ENCODE measurements around the gene TMEM116.
"Not testable (repeated sequence)": the region's sequence is repeated elsewhere in the genome, so short reads cannot be mapped to it uniquely, and the experiment has no call there.

TMEM116 gene

DNA sequence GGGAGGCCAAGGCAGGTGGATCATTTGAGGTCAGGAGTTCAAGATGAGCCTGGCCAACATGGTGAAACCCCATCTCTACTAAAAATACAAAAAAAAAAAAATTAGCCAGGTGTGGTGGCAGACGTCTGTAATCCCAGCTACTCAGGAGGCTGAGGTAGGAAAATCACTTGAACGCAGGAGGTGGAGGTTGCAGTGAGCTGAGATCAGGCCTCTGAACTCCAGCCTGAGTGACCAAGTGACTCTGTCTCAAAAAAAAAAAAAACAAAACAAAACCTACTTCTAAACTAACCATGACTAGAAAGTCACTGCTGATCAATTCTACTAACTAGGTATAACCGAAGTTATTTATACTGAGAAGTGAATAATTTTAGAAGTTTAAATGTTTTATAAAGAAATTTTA lies 3.4 kb downstream of the TMEM116 start:
- not testable (repeated sequence) for DNase-seq (ENCODE audit: low read depth, low spot score)

DNA sequence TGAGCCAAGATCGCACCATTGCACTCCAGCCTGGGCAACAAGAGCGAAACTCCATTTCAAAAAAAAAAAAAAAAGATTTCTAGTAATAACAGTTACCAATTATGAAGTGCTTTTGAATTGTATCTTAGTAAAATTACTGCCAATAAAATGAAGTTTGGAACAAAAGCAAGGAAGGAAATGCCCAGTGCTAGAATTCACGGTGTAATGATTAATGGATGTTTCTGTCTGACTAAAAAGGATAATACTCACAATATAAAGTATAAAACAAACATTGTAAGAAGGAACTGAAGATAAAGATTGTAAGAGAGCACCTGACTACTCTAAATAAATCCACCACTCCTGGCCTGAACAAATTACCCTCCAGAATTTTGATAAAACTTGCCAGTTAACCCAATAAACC lies 4.0 kb downstream of the TMEM116 start:
- no peak for DNase-seq (ENCODE audit: low read depth, low spot score)

DNA sequence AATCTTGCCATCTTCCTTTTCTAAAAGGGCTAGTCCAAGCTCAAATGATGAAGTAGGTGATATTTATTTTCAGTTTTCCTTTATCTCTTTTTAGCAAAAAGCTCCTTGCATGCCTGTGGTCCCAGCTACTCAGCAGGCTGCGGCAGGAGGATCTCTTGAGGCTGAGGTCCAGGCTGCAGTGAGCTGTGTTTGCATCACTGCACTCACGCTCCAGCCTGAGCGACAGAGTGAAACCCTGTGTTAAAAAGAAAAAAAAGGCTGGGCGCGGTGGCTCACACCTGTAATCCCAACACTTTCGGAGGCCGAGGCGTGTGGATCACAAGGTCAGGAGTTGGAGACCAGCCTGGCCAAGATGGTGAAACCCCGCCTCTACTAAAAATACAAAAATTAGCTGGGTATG lies 5.0 kb downstream of the TMEM116 start:
- DNase-seq (ENCODE audit: low read depth, low spot score) = no peak

DNA sequence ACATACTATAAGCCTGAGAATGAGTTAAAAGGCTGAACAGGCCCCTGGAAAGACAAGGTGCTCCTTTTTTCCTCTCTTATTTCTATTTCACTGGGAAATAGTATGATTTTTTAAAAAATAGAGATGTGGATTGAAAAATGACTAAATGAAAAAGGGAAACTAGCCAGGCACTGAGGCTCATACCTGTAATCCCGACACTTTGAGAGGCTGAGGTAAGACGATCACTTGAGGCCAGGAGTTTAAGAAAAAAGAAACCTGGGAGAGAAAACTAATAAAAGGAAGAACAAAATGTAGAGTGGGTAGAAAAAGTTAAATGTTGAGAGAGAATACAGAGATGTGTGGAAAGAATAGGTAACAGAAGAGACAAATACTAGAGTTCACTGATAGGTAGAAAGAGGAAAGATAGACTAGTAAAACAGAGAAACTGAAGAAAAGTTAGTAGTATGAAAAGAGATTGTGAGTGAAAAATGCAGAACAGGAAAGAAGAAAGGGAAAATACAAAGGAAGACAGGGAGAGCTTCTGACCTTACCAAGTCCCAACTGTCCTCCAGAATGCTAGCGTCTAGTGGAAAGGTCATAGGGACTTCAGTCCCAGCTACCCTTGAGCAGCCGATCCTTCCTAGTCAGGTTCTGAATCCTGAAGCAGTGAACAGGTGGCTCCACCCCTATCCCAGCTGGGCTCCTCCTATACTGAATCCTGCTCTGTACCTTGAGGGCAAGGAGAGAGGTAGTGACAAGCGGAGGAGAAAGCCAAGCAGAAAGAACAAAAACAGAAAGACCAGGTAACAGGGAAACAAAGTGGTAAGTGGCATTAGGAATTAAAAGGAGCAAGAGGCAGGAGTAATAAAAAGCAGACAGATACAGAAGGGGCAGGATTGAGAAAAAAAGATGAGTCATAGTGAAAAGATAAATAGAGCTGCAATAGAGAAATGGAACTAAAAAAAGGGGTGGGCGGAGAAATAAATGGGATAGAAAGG lies 7.3 kb downstream of the TMEM116 start:
- DNase-seq (ENCODE audit: low read depth, low spot score) = no peak

DNA sequence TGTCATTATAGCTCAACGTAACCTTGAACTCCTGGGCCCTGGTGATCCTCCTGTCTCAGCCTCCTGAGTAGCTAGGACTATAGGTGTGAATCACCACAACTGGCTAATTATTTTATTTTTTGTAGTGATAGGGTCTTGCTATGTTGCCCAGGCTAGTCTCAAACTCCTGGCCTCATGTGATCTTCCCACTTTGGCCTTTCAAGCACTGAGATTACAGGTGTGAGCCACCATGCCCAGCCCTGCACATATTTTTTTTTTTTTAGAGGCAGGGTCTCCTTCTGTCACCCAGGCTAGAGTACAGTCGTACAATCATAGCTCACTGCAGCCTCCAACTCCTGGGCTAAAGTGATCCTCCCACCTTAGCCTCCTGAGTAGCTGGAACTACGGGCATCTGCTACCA lies 8.9 kb downstream of the TMEM116 start:
- DNase-seq (ENCODE audit: low read depth, low spot score) = no peak

DNA sequence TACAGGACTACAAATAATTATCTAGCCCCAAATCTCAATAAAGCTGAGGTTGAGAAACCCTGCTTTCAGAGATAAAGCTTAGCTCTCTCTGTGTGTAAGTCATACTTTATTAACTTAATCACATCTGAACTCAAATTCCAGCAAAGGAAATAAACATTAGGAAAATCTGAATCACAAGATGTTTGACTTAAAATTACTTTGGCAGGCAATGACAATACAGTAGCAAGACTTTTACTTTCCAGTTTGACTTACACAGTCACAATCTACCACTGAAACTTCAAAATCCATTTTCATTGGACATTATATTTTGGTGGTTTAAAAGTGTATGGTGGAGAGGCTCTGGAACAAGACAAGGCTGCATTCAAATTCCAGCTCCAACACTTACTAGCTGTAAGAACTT lies 11.4 kb downstream of the TMEM116 start:
- DNase-seq (ENCODE audit: low read depth, low spot score) = no peak

DNA sequence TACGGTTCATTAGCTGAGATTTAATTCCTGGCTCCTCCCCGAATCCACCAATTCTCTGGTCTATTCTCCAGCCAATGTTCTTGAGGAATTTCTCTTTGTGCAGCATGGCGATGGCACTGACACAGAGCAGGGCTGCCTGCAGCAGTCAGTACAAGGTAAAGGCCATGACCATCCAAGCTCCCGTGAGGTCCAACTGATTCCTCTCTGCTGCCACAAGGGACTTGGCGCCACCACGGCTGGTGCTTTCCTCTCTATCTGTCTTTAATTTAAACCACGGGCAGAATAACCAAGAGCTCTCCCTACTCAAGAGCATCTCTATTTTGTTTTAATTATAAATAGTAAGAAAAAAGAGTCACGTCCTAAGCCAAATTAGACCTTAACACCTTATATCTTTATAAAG lies 12.1 kb downstream of the TMEM116 start:
- DNase-seq (ENCODE audit: low read depth, low spot score) = no peak

DNA sequence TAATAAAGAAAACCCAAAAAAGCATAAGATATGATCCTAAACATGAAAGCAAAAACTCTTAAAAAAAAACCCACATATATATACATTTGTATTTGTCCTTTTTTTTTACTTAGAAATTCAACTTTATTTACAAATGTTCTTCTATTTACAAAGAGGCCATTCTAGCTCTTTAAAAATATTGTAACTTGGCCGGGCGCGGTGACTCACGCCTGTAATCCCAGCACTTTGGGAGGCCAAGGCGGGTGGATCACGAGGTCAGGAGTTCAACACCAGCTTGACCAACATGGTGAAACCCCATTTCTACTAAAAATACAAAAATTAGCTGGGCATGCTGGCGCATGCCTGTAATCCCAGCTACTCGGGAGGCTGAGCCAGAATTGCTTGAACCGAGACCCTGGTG lies 13.8 kb downstream of the TMEM116 start:
- not testable (repeated sequence) for DNase-seq (ENCODE audit: low read depth, low spot score)

DNA sequence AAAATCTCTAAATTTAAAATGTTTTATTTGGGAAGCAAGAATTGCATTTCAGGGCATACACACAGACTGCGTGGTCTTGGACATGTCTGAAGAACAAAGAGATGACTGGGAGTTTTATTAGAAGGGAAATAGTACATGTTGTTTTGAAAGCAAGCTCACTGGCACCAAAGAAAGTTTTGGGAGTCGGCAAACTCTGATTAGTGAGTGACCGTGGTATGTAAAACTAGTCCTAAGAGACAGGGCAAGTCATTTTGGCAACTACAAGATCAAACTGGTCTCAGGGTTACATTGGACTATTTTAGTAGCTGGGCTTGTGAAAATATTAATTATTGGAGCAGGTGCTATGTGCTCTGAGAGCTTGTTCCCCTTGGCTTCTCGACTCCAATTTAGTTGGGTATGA lies 14.9 kb downstream of the TMEM116 start:
- no peak for DNase-seq (ENCODE audit: low read depth, low spot score)

DNA sequence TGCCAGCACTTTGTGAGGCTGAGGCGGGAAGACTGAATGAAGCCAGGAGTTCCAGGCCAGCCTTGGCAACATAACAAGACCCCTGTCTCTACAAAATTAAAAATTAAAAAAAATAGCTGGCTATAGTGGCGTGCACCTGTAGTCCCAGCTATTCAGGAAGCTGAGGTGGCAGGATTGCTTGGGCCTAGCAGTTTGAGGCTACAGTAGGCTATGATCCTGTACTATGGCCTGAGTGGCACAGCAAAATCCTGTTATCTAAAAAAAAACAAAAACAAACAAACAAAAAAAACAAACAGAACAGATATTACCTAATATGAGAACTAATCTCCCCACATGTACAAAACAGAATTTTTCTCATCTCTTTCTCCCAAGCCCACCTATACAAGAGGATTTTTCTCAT lies 15.7 kb downstream of the TMEM116 start:
- no peak for DNase-seq (ENCODE audit: low read depth, low spot score)

DNA sequence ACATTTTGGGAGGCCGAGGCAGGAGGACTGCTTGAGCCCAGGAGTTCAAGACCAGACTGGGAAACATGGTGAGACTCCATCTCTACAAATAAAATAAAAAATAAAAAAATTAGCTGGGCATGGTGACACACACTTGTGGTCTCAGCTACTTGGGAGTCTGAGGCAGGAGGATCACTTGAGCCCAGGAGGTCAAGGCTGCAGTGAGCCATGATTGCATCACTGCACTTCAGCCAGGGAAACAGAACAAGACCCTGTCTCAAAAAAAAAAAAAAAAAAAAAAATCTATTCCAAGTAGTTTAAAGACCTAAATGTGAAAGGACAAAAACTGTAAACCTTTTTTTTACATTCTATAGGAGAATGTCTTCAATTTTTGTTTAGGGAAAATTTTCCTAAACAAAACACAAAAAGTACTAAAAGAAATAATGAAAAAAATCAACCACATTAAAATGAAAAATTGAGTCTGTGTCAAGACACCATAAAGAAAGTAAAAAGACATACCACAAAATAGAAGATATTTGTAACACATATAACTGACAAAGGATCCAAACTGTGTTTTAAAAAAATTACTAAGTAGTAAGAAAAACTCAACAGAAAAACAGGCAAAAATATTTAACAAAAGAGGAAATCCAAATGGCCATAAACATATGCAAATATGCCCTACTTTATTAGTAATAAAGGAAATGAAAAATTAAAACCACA lies 17.0 kb downstream of the TMEM116 start:
- no peak for DNase-seq (ENCODE audit: low read depth, low spot score)

DNA sequence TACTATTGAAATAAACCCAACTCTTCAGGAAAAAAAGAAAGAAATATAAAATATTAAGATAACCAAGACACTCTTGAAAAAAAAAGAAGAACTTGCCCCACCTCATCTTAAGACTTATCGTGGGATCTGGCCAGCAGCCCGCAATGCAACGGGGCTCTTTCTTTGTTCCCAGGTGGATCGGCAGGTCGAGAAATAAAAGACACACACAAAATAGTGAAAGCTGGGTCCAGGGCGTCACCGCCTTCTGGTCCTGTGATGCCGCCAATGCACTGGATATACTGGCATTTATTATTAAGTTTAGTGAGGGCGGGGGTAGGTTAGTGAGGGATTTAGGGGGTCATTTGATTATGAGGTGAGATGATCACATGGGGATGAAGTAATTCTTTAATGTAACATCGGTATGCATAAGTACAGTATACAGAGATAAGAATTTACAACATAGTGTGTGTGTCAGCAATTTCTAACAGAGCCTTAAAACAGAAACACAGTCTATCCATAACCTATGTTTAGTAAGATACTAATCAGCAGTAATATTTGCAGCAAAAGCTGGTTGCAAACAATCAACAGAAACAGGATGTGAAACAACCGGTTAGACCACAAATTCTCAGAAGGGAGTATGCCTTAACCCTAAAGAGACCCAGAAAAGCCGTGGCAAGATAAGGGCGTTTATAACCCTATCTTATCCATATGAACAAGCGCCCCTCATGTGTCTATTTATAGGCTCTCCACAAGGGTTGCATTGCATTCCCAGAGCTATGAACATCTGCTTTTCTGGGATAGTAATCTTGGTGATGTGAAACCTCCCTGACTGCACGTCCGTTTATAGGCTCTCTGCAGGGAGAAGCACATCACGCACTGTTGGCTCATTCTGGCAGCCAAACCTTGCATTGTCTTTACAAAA lies 18.5 kb downstream of the TMEM116 start:
- not testable (repeated sequence) for DNase-seq (ENCODE audit: low read depth, low spot score)

DNA sequence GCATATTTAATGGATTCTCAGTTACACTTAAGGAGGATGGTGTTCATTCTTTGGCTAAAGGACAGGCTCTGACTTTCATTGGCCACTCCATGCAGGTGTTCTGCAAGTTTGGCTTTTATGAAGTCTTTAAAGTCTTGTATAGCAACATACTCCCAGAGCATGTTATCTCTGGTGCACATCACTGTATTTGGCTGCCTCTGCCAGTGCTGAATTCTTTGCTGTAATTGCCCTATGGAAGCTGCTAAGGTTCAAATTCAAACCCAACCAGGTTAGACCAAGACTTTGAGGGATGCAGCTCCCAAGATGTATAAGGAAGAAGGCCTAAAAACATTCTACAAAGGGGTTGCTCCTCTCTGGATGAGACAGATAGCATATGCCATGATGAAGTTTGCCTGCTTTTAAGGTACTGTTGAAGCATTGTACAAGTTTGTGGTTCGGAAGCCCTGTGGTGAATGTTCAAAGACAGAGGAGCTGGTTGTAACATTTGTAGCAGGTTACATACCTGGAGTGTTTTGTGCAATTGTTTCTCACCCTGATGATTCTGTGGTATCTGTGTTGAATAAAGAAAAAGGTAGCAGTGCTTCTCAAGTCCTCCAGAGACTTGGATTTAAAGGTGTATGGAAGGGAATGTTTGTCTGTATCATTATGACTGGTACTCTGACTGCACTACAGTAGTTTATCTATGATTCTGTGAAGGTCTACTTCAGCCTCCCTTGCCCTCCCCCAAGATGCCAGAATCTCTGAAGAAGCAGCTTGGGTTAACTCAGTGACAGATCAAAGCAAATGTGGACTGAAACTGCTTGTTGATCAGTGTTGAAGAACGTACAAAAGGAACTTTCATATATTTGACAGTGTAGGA lies 19.4 kb downstream of the TMEM116 start:
- DNase-seq (ENCODE audit: low read depth, low spot score) = no peak

DNA sequence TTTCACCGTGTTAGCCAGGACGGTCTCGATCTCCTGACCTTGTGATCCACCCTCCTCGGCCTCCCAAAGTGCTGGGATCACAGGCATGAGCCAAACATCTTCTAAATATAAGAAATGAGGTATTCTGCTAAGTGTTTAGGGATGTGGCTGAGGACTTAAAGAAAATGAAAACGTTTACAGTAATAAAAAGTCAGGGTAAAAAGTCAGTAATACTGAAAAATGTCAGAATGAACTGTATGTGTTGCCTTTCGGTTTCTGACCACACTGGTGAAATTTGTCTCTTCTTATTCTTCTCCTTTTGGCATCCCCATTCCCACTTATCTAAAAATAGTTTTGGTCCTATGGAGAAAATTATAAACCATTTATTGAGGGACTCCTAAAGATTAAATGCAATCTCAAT lies 20.5 kb downstream of the TMEM116 start:
- DNase-seq (ENCODE audit: low read depth, low spot score) = no peak

DNA sequence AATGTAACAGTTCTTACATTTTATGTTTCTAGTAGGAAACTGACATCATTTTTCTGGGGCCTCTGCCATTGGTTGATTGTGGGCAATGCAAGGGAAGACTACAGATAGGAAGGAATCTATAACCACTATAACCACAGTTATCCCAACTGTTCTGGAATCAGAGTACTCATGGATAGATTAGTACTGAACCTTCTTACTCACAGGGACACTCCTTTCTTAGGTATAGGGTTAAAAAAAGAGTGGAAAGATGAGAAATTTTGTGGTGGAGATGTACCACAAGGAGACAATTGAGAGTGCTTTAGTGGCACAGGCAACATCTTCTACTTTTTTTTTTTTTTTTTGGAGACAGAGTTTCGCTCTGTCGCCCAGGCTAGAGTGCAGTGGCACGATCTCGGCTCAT lies 21.0 kb downstream of the TMEM116 start:
- DNase-seq (ENCODE audit: low read depth, low spot score) = no peak

DNA sequence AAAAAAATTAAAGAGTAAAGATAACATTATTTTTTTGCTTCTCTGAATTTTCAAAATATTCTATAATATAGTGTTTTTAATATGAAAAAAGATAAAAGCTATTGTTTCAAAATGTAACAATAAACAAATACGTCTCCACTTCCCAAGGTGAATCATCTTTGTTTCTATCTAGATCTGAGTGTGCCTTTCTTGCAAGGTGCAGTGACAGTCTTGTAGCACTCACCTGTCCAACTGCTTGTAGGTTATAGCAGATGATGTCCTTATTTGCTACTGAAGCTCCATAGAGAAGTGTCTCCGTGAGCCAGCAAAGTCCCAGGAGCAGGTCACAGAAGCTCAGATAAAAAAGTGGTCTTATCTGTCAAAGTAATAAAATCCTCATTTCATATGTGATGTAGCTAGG lies 21.4 kb downstream of the TMEM116 start:
- DNase-seq (ENCODE audit: low read depth, low spot score) = no peak

DNA sequence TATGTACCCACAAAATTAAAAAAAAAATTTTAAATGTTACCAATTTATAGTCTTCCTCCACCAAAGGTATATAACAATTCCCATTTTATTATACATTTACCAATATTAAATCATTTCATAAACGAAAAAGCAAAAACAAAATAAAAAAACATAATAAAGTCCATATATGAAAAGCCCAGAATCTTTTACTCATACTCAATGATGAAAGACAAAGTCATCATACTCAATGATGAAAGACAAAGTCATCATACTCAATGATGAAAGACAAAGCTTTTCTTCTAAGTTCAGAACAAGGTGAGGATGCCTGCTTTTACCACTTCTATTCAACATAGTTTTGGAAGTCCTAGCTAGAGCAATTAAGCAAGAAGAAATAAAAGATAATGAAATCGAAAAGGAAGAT lies 28.1 kb downstream of the TMEM116 start:
- DNase-seq (ENCODE audit: low read depth, low spot score) = no peak

DNA sequence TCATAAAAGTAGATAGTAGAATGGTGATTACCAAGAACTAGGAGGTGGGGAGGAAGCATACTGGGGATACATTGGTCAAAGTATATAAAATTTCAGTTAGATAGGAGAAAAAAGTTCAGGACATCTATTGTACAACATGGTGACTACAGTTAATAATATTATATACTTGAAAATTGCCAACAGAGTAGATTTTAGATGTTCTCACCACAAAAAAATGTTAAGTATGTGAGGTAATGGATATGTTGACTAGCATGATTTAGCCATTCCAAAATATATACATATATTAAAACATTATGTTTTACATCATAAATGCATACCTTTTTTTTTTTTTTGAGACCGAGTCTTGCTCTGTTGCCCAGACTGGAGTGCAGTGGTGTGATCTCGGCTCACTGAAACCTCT lies 31.0 kb downstream of the TMEM116 start:
- DNase-seq (ENCODE audit: low read depth, low spot score) = no peak

DNA sequence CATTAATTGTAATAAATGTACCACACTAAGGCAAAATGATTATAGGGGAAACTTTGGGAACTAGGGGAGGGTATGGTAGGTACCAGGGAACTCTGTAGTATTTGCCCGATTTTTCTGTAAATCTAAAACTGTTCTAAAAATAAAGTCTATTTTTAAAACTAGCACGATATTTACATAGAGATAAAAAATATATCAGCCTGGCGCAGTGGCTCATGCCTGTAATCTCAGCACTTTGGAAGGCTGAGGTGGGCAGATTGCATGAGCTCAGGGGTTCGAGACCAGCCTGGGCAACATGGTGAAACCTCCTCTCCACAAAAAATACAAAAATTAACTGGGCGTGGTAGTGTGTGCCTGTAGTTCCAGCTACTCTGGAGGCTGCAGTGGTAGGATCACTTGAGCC lies 32.4 kb downstream of the TMEM116 start:
- no peak for DNase-seq (ENCODE audit: low read depth, low spot score)

DNA sequence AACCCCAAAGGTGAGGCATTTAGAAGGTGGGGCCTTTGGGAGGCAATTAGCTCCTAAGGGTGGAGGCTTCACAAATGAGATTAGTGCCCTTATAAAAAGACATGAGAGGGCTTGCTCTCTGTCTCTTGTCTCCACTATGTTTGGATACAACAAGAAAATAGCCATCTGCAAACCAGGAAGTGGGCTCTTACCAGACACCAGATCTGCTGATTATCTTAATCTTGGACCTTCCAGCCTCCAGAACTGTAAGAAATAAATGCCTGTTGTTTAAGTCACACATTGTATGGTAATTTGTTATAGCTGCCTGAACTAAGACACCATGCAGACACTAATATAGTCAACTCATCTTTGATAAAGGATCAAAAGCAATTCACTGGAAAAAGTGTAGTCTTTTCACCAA lies 34.4 kb downstream of the TMEM116 start:
- no peak for DNase-seq (ENCODE audit: low read depth, low spot score)

DNA sequence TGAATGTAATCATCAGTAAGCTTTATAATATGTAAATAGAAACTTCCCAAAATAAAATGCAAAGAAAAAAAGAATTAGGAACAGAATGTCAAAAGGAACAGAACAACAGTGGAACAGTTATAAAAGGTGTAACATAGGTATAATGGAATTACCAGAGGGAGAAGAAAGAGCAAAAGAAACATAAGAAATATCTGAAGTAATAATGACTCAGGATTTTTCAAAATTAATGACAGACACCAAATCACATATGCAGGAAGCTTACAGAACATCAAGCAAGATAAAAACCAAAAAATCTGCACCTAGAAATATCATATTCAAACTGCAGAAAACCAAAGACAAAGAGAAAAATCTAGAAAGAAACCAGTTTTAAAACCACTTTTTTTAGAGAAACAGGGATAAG lies 36.1 kb downstream of the TMEM116 start:
- no peak for DNase-seq (ENCODE audit: low read depth, low spot score)
